Natural killer cell (primary cell): ENCODE measurements around the gene PPP4C. TPM values are rescaled to one million over a fixed set of nuclear protein-coding genes. Genes with fewer than 3 reads are reported as not detected.

ENCODE experiments used
- ATAC-seq, 3 donors: fragments of 150-1000 bp in 2 of 3; fragments of 200-7000 bp in 1 of 3; cut with Tn5 transposase; 1 replicate in 1 of 3; 2 replicates in 2 of 3; pipeline ENCODE4 v1.10.0; 2021; ENCODE audit warnings: mild to moderate bottlenecking in 2 of 3, moderate library complexity in 2 of 3
- DNase-seq, 2 donors: peaks; one replicate each; pipeline versions ENCODE4 v3.0.0 to v3.0.0-alpha.2; 2013 to 2021; ENCODE audit warnings: mixed read lengths in 1 of 2
- H3K27ac ChIP-seq: one replicate; pipeline ENCODE4 v1.5.1; 2013; ENCODE audit warnings: mild to moderate bottlenecking, low read length
- H3K27me3 ChIP-seq: one replicate; pipeline ENCODE4 v1.6.1; 2013; ENCODE audit warnings: low read length; ENCODE audit not compliant: control insufficient read depth, insufficient read depth
- H3K36me3 ChIP-seq: one replicate; pipeline ENCODE4 v1.6.1; 2013; ENCODE audit warnings: low read length; ENCODE audit not compliant: control insufficient read depth, insufficient read depth
- H3K4me1 ChIP-seq: one replicate; pipeline ENCODE4 v1.6.1; 2013; ENCODE audit warnings: low read length; ENCODE audit not compliant: control insufficient read depth, insufficient read depth
- H3K4me3 ChIP-seq: one replicate; pipeline ENCODE4 v1.5.1; 2013; ENCODE audit warnings: low read length
- H3K9me3 ChIP-seq: one replicate; pipeline ENCODE4 v1.6.1; 2013; ENCODE audit warnings: low read length; ENCODE audit not compliant: control insufficient read depth, insufficient read depth
- H3K27ac Mint-ChIP-seq, 2 donors: one replicate each; pipeline ENCODE4 v1.8.0; 2022; ENCODE audit warnings: mild to moderate bottlenecking in 2 of 2, mixed read lengths in 2 of 2, moderate library complexity in 1 of 2
- H3K27me3 Mint-ChIP-seq, 2 donors: one replicate each; pipeline ENCODE4 v1.8.0; 2022; ENCODE audit warnings: low read depth in 2 of 2, mixed read lengths in 2 of 2
- H3K36me3 Mint-ChIP-seq: one replicate; pipeline ENCODE4 v1.8.0; 2022; ENCODE audit warnings: mixed read lengths
- H3K4me1 Mint-ChIP-seq, 2 donors: one replicate each; pipeline ENCODE4 v1.8.0; 2022; ENCODE audit warnings: mixed read lengths in 2 of 2
- H3K4me3 Mint-ChIP-seq: one replicate; pipeline ENCODE4 v1.8.0; 2022; ENCODE audit warnings: mild to moderate bottlenecking, moderate library complexity, mixed read lengths
- H3K9me3 Mint-ChIP-seq, 2 donors: one replicate each; pipeline ENCODE4 v1.8.0; 2022; ENCODE audit warnings: mixed read lengths in 2 of 2
- WGBS: methylation state at CpG from one replicate; pipeline ENCODE4 v1.1.7; 2013; ENCODE audit warnings: missing lambda C conversion rate; ENCODE audit not compliant: insufficient coverage; 5-methylcytosine and 5-hydroxymethylcytosine counted together
- intact Hi-C: fragments of 100-400 bp; cut with micrococcal nuclease; formaldehyde crosslinking; loops from one replicate; pipeline ENCODE4 v1.14.2; 2022
- total RNA-seq, 4 donors: library from RNA; stranded (reverse); fragments of 120-200 nt in 1 of 4; gene quantifications; one replicate each; pipeline versions ENCODE4 v1.2.3 to v1.2.4, GENCODE V29; 2013 to 2022
- TF ChIP-seq, protein P1 (sequence below): fragments of 200-600 bp; IDR thresholded peaks from one replicate; pipeline ENCODE4 v1.8.0; 2022; ENCODE audit warnings: antibody characterized with exemption

Gene PPP4C
- total RNA-seq, 3 donors from 2014 or later (not counting 1 experiment from before 2014, with no cell fraction given) = 119 to 132 (median 130) TPM

DNA sequence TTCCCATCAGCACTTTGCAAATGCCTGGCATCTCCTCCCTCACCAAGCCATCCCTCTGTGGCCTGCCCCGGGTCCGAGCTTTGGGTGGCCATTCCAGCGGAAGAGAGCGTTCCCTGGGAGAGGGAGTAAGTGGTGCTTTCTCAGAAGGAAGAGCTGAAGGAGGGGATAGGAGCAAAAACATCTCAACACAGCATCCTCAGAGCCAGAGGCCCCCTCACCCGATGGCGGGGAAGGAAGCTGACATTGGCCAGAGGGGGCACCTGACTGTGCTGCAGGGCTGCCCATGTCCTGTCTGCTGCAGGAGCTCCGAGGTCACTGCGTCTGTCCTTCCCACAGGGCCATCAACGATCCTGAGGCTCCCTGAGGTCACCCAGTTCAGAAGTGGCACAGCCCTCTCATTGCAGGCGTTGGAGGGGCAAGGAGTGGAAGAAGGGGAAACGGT is 44.3 kb upstream of the PPP4C start:
- no peak overlapping the region for H3K4me3 ChIP-seq
- H3K27ac ChIP-seq = no peak overlapping the region
- Mint-ChIP-seq H3K27ac (no peak overlapping the region), H3K36me3 (no peaks in the 10 kb centered on the region), H3K4me3 (no peak overlapping the region), H3K27me3 (peaks cover 32 to 34% of the 10 kb centered on the region in 2 donors), H3K9me3 (no peaks in the 10 kb centered on the region), H3K4me1 (peaks cover 0 to 22% of the 10 kb centered on the region in 2 donors)
- TF ChIP-seq, protein P1, sequence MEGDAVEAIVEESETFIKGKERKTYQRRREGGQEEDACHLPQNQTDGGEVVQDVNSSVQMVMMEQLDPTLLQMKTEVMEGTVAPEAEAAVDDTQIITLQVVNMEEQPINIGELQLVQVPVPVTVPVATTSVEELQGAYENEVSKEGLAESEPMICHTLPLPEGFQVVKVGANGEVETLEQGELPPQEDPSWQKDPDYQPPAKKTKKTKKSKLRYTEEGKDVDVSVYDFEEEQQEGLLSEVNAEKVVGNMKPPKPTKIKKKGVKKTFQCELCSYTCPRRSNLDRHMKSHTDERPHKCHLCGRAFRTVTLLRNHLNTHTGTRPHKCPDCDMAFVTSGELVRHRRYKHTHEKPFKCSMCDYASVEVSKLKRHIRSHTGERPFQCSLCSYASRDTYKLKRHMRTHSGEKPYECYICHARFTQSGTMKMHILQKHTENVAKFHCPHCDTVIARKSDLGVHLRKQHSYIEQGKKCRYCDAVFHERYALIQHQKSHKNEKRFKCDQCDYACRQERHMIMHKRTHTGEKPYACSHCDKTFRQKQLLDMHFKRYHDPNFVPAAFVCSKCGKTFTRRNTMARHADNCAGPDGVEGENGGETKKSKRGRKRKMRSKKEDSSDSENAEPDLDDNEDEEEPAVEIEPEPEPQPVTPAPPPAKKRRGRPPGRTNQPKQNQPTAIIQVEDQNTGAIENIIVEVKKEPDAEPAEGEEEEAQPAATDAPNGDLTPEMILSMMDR = no peak
- ATAC-seq (no peak), DNase-seq (peak in 1 of 2 donors; percentile 11)
- H3K4me1 ChIP-seq = peaks cover 17% of the 10 kb centered on the region
- no peaks in the 10 kb centered on the region for H3K36me3 ChIP-seq
- intact Hi-C loops = no loop called here
- H3K9me3 ChIP-seq = no peaks in the 10 kb centered on the region
- WGBS = 21% methylated on average over 7 of the region's 11 CpGs
- H3K27me3 ChIP-seq = peaks cover 25% of the 10 kb centered on the region

DNA sequence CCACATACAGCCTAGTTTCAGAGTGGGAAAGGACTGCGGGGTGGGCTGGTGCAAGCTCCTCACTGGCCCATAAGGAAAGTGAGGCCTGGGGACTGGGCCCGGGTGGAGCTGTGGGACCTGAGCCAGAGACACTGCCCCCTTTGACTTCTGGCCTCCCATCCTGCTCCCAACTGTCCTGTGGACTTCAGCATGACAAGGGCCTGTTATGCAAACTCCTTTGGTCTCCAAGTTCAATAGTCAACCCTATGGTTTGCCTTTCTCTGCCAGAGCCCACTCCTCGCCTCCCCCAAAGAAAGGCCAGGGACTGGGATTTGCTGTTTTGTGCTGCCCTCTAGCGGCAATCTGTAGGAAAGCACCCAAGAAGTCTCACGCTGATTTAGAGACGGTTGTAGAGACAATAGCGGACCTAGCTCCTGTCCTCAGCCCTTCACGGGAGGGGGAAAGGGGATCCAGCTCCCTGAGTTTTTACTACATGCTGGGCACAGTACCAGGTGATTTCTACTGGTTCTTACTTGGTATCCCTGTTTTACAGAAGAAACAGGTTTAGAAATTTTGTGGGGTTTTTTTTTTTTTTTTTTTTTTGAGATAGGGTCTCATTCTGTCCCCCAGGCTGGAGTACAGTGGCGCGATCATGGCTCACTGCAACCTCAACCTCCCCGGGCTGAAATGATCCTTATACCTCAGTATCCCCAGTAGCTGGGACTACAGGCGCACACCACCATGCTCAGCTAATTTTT is 43.5 kb upstream of the PPP4C start:
- Histone ChIP-seq H3K36me3 (no peaks in the 10 kb centered on the region), H3K27me3 (peaks cover 25% of the 10 kb centered on the region), H3K9me3 (no peaks in the 10 kb centered on the region), H3K27ac (no peak overlapping the region), H3K4me3 (no peak overlapping the region), H3K4me1 (peaks cover 17% of the 10 kb centered on the region)
- peaks cover 24 to 30% of the 10 kb centered on the region in 2 donors for H3K27me3 Mint-ChIP-seq
- peak; percentile 41 to 85 for DNase-seq
- peak; percentile 66 to 69 (median 67) for ATAC-seq
- H3K27ac Mint-ChIP-seq = no peak overlapping the region
- TF ChIP-seq, protein P1 = peak; percentile 67
- H3K36me3 Mint-ChIP-seq = no peaks in the 10 kb centered on the region
- H3K4me1 Mint-ChIP-seq = peaks cover 0 to 22% of the 10 kb centered on the region in 2 donors
- no peaks in the 10 kb centered on the region for H3K9me3 Mint-ChIP-seq
- H3K4me3 Mint-ChIP-seq = peak overlapping the region; percentile 50
- 21% methylated on average over 11 of the region's 12 CpGs for WGBS
- intact Hi-C loops = no loop called here

DNA sequence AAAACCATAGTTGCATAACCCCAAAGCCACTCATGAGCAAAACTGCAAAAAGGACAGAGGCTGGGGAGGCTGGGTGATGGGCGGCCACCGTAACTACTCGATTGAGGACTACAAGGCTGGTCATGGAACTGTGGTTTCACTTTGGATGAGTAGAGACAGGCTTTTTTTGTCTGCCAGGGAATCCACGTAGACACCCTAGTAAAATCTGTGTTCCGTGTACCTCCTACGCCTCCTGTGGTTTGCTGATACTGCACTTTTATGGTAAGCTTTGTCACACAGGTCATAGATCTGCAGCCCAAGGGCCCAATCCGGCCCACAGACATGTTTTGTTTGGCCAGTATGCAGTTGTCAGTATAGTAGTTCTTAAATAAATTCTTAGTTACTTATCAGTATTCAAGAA is 42.5 kb upstream of the PPP4C start:
- intact Hi-C loops = no loop called here
- DNase-seq = no peak
- Histone ChIP-seq H3K27me3 (peaks cover 25% of the 10 kb centered on the region), H3K36me3 (no peaks in the 10 kb centered on the region), H3K4me1 (peaks cover 17% of the 10 kb centered on the region), H3K27ac (no peak overlapping the region), H3K4me3 (no peak overlapping the region), H3K9me3 (no peaks in the 10 kb centered on the region)
- peaks cover 14 to 20% of the 10 kb centered on the region in 2 donors for H3K27me3 Mint-ChIP-seq
- TF ChIP-seq, protein P1 = no peak
- H3K9me3 Mint-ChIP-seq = no peaks in the 10 kb centered on the region
- no peak overlapping the region for H3K27ac Mint-ChIP-seq
- ATAC-seq = no peak
- WGBS = 68% methylated on average over 7 of the region's 7 CpGs
- H3K36me3 Mint-ChIP-seq = no peaks in the 10 kb centered on the region
- H3K4me1 Mint-ChIP-seq = peaks cover 0 to 16% of the 10 kb centered on the region in 2 donors
- H3K4me3 Mint-ChIP-seq = no peak overlapping the region
